ENCODE data around the gene MSRB2. TPM values are rescaled to one million over a fixed set of nuclear protein-coding genes. Genes with fewer than 3 reads are reported as not detected.
"Not testable (repeated sequence)": the region's sequence is repeated elsewhere in the genome, so short reads cannot be mapped to it uniquely, and the experiment has no call there.

The MSRB2 gene
- total and polyA plus RNA-seq, 2 experiments from 2014 or later, result 9.5 to 34.6 TPM

DNA sequence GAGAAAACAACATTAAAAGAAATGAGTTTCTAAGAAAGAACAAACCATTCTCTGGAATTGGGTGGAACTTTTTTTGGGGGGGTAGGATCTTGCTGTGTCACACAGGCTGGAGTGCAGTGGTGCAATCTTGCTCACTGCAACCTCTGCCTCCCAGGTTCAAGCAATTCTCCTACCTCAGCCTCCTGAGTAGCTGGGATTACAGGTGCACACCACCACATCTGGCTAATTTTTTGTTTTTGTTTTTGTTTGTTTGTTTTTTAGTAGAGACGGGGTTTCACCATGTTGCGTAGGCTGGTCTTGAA lies 30.6 kb upstream of the MSRB2 start:
- H3K4me1 Mint-ChIP-seq, result peaks cover 30% of the 10 kb centered on the region
- not testable (repeated sequence) for DNase-seq (ENCODE audit: low spot score); H3F3A ChIP-seq (replicated peaks; ENCODE audit: low read depth); H4K20me1 ChIP-seq (replicated peaks; ENCODE audit: insufficient read depth); H3K79me2 ChIP-seq (replicated peaks; ENCODE audit: insufficient read depth); H3K9me3 Mint-ChIP-seq; H3K27me3 Mint-ChIP-seq (ENCODE audit: insufficient read depth, low read depth, poor library complexity); H3K4me3 ChIP-seq; H2AFZ ChIP-seq; H3K4me3 Mint-ChIP-seq; H3K36me3 Mint-ChIP-seq (ENCODE audit: low read depth); H3K27ac Mint-ChIP-seq; H3K27ac ChIP-seq (ENCODE audit: low read depth); H3K9me2 ChIP-seq (ENCODE audit: insufficient read depth); H3K36me3 ChIP-seq (ENCODE audit: insufficient read depth); H3K27me3 ChIP-seq (ENCODE audit: insufficient read depth); H3K4me2 ChIP-seq; ATAC-seq
- peaks cover 36% of the 10 kb centered on the region for H3K4me1 ChIP-seq (ENCODE audit: insufficient read depth)

DNA sequence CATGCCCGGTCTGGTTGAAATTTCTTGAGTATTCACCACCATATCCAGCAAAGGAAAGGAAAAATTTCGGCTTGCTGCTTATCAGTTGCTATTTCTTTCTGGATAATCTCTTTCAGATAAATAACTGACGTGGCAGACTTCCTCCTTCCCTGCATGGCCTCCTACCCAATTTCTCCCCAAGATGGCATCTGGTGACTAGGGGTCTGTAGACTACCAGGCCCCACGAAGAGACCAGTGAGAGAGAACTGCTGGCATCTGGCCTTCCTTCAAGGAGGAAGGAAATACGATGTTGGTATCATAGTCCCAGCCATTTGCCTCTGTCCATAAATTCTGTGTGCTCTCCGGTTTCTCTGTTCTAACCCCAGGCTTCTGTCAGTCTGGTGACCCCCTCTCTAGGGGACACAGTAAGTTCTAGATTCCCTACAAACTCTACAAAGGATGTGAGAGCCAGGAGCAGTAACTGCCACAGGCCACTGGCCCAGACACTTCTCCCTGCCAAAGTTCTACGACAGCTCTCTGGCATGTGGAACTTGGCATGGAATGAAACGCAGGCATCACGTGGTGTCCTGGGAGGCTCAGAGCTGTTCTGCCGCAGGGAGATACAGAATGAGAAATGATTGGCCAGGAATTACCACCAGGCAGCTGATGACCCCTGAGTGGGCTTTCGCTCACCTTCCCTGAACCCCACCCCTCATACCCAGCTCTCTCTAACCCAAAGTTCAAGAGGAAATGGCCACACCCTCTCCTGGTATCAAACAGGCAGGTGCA lies 30.0 kb upstream of the MSRB2 start:
- no peaks in the 10 kb centered on the region for H3K9me2 ChIP-seq (ENCODE audit: insufficient read depth)
- H3K4me1 ChIP-seq (ENCODE audit: insufficient read depth), result peaks cover 30% of the 10 kb centered on the region
- H3K4me2 ChIP-seq, result no peak overlapping the region
- ATAC-seq, result no peak
- H3K27me3 ChIP-seq (ENCODE audit: insufficient read depth), result no peaks in the 10 kb centered on the region
- H3K36me3 ChIP-seq (ENCODE audit: insufficient read depth), result no peaks in the 10 kb centered on the region
- H3K27ac ChIP-seq (ENCODE audit: low read depth), result no peak overlapping the region
- no peaks in the 10 kb centered on the region for H3K79me2 ChIP-seq (replicated peaks; ENCODE audit: insufficient read depth)
- Mint-ChIP-seq H3K27me3 (ENCODE audit: insufficient read depth, low read depth, poor library complexity) (peaks cover 5% of the 10 kb centered on the region), H3K36me3 (ENCODE audit: low read depth) (peaks cover under 1% of the 10 kb centered on the region; the same call in 1 of the 3 replicates), H3K4me1 (peaks cover 25% of the 10 kb centered on the region), H3K27ac (no peak overlapping the region), H3K9me3 (no peaks in the 10 kb centered on the region; the same call in 2 of the 3 replicates), H3K4me3 (no peak overlapping the region)
- no peaks in the 10 kb centered on the region for H4K20me1 ChIP-seq (replicated peaks; ENCODE audit: insufficient read depth)
- DNase-seq (ENCODE audit: low spot score), result no peak
- peaks cover 6% of the 10 kb centered on the region for H3F3A ChIP-seq (replicated peaks; ENCODE audit: low read depth)
- H3K4me3 ChIP-seq, result no peak overlapping the region
- peak overlapping the region; percentile 47; the same call in 1 of the 2 replicates for H2AFZ ChIP-seq
- TF ChIP-seq EZH2 (IDR thresholded peaks at IDR 0.05; ENCODE audit: low read depth, unreplicated experiment), result no peak
- no peak for TF ChIP-seq ZNF331 (CRISPR knock-in tag; IDR thresholded peaks at IDR 0.05; ENCODE audit: low read depth)
- TF ChIP-seq, protein P1, sequence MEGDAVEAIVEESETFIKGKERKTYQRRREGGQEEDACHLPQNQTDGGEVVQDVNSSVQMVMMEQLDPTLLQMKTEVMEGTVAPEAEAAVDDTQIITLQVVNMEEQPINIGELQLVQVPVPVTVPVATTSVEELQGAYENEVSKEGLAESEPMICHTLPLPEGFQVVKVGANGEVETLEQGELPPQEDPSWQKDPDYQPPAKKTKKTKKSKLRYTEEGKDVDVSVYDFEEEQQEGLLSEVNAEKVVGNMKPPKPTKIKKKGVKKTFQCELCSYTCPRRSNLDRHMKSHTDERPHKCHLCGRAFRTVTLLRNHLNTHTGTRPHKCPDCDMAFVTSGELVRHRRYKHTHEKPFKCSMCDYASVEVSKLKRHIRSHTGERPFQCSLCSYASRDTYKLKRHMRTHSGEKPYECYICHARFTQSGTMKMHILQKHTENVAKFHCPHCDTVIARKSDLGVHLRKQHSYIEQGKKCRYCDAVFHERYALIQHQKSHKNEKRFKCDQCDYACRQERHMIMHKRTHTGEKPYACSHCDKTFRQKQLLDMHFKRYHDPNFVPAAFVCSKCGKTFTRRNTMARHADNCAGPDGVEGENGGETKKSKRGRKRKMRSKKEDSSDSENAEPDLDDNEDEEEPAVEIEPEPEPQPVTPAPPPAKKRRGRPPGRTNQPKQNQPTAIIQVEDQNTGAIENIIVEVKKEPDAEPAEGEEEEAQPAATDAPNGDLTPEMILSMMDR (conservative IDR thresholded peaks at IDR 0.05; ENCODE audit: low read depth in 2 of 2), result no peak
- no peak for TF ChIP-seq POLR2AphosphoS5 (IDR thresholded peaks at IDR 0.05; ENCODE audit: low read depth)
- TF ChIP-seq STAT1 (IDR thresholded peaks at IDR 0.05; ENCODE audit: unreplicated experiment), result no peak
- TF ChIP-seq, protein P2, sequence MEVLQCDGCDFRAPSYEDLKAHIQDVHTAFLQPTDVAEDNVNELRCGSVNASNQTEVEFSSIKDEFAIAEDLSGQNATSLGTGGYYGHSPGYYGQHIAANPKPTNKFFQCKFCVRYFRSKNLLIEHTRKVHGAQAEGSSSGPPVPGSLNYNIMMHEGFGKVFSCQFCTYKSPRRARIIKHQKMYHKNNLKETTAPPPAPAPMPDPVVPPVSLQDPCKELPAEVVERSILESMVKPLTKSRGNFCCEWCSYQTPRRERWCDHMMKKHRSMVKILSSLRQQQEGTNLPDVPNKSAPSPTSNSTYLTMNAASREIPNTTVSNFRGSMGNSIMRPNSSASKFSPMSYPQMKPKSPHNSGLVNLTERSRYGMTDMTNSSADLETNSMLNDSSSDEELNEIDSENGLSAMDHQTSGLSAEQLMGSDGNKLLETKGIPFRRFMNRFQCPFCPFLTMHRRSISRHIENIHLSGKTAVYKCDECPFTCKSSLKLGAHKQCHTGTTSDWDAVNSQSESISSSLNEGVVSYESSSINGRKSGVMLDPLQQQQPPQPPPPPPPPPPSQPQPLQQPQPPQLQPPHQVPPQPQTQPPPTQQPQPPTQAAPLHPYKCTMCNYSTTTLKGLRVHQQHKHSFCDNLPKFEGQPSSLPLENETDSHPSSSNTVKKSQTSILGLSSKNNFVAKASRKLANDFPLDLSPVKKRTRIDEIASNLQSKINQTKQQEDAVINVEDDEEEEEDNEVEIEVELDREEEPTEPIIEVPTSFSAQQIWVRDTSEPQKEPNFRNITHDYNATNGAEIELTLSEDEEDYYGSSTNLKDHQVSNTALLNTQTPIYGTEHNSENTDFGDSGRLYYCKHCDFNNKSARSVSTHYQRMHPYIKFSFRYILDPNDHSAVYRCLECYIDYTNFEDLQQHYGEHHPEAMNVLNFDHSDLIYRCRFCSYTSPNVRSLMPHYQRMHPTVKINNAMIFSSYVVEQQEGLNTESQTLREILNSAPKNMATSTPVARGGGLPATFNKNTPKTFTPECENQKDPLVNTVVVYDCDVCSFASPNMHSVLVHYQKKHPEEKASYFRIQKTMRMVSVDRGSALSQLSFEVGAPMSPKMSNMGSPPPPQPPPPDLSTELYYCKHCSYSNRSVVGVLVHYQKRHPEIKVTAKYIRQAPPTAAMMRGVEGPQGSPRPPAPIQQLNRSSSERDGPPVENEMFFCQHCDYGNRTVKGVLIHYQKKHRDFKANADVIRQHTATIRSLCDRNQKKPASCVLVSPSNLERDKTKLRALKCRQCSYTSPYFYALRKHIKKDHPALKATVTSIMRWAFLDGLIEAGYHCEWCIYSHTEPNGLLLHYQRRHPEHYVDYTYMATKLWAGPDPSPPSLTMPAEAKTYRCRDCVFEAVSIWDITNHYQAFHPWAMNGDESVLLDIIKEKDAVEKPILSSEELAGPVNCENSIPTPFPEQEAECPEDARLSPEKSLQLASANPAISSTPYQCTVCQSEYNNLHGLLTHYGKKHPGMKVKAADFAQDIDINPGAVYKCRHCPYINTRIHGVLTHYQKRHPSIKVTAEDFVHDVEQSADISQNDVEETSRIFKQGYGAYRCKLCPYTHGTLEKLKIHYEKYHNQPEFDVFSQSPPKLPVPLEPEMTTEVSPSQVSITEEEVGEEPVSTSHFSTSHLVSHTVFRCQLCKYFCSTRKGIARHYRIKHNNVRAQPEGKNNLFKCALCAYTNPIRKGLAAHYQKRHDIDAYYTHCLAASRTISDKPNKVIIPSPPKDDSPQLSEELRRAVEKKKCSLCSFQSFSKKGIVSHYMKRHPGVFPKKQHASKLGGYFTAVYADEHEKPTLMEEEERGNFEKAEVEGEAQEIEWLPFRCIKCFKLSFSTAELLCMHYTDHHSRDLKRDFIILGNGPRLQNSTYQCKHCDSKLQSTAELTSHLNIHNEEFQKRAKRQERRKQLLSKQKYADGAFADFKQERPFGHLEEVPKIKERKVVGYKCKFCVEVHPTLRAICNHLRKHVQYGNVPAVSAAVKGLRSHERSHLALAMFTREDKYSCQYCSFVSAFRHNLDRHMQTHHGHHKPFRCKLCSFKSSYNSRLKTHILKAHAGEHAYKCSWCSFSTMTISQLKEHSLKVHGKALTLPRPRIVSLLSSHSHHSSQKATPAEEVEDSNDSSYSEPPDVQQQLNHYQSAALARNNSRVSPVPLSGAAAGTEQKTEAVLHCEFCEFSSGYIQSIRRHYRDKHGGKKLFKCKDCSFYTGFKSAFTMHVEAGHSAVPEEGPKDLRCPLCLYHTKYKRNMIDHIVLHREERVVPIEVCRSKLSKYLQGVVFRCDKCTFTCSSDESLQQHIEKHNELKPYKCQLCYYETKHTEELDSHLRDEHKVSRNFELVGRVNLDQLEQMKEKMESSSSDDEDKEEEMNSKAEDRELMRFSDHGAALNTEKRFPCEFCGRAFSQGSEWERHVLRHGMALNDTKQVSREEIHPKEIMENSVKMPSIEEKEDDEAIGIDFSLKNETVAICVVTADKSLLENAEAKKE (CRISPR knock-in tag; IDR thresholded peaks at IDR 0.05), result no peak
- TF ChIP-seq, protein P3, sequence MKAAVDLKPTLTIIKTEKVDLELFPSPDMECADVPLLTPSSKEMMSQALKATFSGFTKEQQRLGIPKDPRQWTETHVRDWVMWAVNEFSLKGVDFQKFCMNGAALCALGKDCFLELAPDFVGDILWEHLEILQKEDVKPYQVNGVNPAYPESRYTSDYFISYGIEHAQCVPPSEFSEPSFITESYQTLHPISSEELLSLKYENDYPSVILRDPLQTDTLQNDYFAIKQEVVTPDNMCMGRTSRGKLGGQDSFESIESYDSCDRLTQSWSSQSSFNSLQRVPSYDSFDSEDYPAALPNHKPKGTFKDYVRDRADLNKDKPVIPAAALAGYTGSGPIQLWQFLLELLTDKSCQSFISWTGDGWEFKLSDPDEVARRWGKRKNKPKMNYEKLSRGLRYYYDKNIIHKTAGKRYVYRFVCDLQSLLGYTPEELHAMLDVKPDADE (IDR thresholded peaks at IDR 0.05), result no peak
- TF ChIP-seq, protein P4, sequence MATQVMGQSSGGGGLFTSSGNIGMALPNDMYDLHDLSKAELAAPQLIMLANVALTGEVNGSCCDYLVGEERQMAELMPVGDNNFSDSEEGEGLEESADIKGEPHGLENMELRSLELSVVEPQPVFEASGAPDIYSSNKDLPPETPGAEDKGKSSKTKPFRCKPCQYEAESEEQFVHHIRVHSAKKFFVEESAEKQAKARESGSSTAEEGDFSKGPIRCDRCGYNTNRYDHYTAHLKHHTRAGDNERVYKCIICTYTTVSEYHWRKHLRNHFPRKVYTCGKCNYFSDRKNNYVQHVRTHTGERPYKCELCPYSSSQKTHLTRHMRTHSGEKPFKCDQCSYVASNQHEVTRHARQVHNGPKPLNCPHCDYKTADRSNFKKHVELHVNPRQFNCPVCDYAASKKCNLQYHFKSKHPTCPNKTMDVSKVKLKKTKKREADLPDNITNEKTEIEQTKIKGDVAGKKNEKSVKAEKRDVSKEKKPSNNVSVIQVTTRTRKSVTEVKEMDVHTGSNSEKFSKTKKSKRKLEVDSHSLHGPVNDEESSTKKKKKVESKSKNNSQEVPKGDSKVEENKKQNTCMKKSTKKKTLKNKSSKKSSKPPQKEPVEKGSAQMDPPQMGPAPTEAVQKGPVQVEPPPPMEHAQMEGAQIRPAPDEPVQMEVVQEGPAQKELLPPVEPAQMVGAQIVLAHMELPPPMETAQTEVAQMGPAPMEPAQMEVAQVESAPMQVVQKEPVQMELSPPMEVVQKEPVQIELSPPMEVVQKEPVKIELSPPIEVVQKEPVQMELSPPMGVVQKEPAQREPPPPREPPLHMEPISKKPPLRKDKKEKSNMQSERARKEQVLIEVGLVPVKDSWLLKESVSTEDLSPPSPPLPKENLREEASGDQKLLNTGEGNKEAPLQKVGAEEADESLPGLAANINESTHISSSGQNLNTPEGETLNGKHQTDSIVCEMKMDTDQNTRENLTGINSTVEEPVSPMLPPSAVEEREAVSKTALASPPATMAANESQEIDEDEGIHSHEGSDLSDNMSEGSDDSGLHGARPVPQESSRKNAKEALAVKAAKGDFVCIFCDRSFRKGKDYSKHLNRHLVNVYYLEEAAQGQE (IDR thresholded peaks at IDR 0.05; ENCODE audit: unreplicated experiment), result no peak
